NK-92 (cell line): Measurements from ENCODE around the gene TENM4.
"Not testable (repeated sequence)": the region's sequence is repeated elsewhere in the genome, so short reads cannot be mapped to it uniquely, and the experiment has no call there.

Source experiments
- DNase-seq: peaks from one replicate; lab custom pipeline; 2025; ENCODE audit not compliant: unreplicated experiment; lab: John Stamatoyannopoulos, UW

TENM4 gene

GRCh38 chr11:78652843-78653239 lies 788.0 kb downstream of the TENM4 start:
- no peak for DNase-seq

DNA sequence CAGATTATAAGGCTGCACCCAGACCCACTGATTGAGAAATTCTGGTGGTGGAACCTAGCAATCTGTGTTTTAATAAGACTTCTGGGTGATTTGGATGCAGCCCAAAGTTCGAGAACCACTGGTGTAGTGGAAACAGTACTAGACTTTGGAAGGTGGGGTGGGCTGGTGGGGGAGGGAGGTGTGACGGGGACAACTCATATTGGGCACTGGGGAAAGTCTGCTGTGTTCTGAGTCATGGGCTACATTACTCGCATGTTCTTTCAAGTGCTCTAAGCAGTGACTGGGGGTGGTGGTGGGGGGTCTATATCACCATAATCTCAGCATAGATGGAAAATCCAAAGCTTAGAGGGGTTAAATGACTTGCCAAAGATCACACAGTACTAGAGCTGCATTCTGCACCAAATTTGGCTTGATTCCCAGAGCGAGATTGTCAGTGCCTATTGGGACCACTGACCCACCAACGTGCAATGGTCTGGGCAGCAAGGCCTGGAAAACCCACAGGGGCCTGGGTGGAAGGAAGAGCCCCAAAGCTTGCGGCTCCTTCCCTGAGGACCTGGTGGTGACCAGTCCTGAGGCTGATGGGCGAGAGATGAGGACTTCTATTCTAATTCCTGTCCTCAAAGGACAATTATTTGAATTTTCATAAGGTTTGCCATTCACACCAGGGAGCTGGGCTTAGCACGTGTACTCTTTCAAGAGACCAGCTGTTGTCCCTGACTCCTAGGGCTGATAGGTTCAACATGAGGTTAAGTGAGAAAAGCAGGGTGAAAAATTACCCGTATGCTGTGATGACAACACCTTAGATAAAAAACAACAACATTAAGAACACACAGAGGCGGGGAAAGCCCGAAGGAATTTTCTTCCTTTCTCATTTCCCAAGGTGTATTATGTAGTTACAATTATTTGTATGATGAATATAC lies 788.6 kb downstream of the TENM4 start:
- no peak for DNase-seq

DNA sequence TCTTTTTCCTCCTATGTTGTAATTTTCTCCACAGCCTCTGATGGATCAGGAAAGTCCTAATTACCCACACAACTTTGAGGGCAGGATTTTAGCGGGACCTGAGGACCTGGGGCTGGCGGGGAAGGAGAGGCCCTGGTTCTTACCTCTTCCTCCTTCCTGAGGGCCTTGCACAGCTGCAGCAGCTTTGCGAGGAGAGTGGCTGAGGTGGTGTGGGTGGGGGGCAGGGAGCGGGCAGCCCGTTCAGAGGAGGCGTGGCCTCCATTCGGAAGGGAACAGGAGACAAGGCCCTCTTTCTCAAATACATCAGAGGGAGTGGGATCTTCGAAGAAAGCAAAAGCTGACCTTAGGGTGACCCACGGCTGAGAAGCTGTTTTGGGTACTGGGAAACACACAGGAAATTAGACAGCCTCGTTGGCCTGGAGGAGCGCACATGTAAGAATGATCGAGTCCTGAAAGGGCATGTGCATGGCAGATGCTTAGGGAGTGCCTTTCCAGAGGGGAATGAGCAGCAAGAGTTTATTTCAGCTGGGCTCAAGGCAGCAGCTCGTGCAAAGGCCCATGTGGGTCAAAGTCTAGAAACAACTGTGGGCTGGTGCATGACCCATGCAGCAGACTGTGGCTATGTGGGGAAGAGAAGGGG lies 789.6 kb downstream of the TENM4 start:
- no peak for DNase-seq

GRCh38 chr11:78649361-78650215 lies 791.2 kb downstream of the TENM4 start:
- DNase-seq, result no peak

- DNase-seq, result no peak
Observed at GRCh38 chr11:78647986-78648875, 792.6 kb downstream of the TENM4 start.

GRCh38 chr11:78647266-78647915 lies 793.4 kb downstream of the TENM4 start:
- DNase-seq, result no peak

- DNase-seq, result no peak
Observed at GRCh38 chr11:78646564-78647185, 794.2 kb downstream of the TENM4 start.

- DNase-seq, result no peak
Observed at GRCh38 chr11:78645226-78646202, 795.3 kb downstream of the TENM4 start.

DNA sequence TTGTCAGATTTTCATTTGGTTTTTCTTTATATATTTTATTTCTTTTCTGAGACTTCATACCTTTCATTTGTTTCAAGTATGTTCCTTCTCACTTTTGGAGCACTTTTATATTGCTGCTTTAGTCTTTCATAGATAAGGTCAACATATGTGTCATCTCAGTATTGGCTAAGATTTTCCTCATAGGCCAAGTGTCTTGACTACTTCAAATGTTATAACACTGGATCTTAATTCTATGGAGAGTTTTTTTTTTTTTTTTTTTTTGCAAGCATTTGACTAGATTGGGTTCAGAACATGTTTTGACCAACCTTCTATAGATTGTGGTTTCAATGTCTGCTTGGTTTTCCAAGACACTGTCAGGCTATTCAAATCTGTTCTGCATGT lies 797.2 kb downstream of the TENM4 start:
- no peak for DNase-seq

- DNase-seq, result no peak
Observed at GRCh38 chr11:78642979-78643675, 797.7 kb downstream of the TENM4 start.

GRCh38 chr11:78641541-78641940 lies 799.3 kb downstream of the TENM4 start:
- DNase-seq, result no peak

GRCh38 chr11:78638704-78639380 lies 802.0 kb downstream of the TENM4 start:
- no peak for DNase-seq

DNA sequence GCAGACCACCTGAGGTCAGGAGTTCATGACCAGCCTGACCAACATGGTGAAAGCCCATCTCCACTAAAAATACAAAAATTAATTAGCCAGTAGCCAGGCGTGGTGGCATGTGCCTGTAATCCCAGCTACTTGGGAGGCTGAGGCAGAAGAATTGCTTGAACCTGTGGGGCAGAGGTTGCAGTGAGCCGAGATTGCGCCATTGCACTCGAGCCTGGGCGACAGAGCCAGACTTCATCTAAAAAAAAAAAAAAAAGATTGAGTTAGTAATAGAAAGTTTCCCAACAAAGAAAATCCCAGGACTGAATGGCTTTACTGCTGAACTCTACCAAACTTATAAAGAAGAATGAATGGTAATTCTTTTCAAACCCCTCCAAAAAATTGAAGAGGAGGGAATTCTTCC lies 803.3 kb downstream of the TENM4 start:
- not testable (repeated sequence) for DNase-seq

DNA sequence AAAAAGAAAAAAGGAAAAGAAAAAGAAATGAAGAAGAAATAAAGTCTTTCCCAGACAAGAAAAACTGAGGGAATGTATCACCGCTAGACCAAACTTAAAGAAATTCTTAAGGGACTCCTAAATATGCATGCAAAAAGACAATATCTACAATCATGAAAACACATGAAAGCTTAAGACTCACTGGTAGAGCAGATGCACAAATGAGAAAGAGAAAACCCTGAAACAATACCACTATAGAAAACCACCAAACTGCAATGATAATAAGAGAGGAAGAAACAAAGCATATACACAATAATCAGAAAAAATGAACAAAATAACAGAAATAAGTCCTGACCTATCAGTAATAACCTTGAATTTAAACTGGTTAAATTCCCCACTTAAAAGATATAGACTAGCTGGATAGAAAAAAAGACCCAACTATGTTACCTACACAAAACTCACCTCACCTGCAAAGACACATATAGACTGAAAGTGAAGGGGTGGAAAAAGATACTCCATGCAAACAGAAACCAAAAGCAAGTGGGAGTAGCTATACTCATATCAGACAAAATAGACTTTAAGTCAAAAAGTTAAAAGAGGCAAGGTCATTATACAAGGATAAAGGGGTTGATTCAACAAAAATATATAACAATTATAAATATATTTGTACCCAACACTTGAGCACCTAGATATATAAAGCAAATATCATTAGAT lies 804.9 kb downstream of the TENM4 start:
- no peak for DNase-seq

GRCh38 chr11:78633516-78634310 lies 807.1 kb downstream of the TENM4 start:
- no peak for DNase-seq
